Fibroblast of lung (primary cell): Measurements from ENCODE around the gene ZNF804A.

Source experiments
- CTCF ChIP-seq, 2 donors: IDR thresholded peaks in 1 of 2; conservative IDR thresholded peaks in 1 of 2; 1 replicate in 1 of 2; 2 replicates in 1 of 2; pipeline ENCODE4 v1.5.1; 2011 to 2012; ENCODE audit warnings: low read length in 2 of 2, control low read depth in 1 of 2, inconsistent platforms in 1 of 2, low read depth in 1 of 2, mild to moderate bottlenecking in 1 of 2
- EZH2 ChIP-seq: IDR thresholded peaks from 2 replicates; pipeline ENCODE4 v1.5.1; 2012; ENCODE audit warnings: low read length, control low read depth, mild to moderate bottlenecking; ENCODE audit errors: missing control alignments

GRCh38 chr2:184906160-184906559, 307.8 kb downstream of the ZNF804A start:
- TF ChIP-seq CTCF (conservative IDR thresholded peaks at IDR 0.05 in 1 of 2, IDR thresholded peaks at IDR 0.05 in 1 of 2; ENCODE audit: low read depth in 1 of 2, low read length in 2 of 2) (no peak), EZH2 (no peak)
